Neuronal stem cell (in vitro differentiated cells): ENCODE measurements around the gene PIR.

Source experiments
- DNase-seq: peaks from one replicate; pipeline ENCODE4 v3.0.0-alpha.2; 2013; ENCODE audit warnings: low spot score
- H2AFZ ChIP-seq: one replicate; pipeline ENCODE4 v1.6.1; 2013; ENCODE audit warnings: mild to moderate bottlenecking, low read length, inconsistent platforms
- H2AK5ac ChIP-seq: 2 replicates; pipeline ENCODE4 v1.6.1; 2013; ENCODE audit warnings: low read depth, mild to moderate bottlenecking, inconsistent platforms, low read length, moderate library complexity, mixed read lengths
- H2BK120ac ChIP-seq: 2 replicates; pipeline ENCODE4 v1.6.1; 2013; ENCODE audit warnings: low read depth, mild to moderate bottlenecking, inconsistent platforms, low read length, moderate library complexity, mixed read lengths
- H2BK12ac ChIP-seq: one replicate; pipeline ENCODE4 v1.6.1; 2013; ENCODE audit warnings: low read length, inconsistent platforms
- H2BK15ac ChIP-seq: 2 replicates; pipeline ENCODE4 v1.6.1; 2013; ENCODE audit warnings: mild to moderate bottlenecking, low read length, inconsistent platforms, mixed read lengths
- H2BK5ac ChIP-seq: one replicate; pipeline ENCODE4 v1.6.1; 2013; ENCODE audit warnings: inconsistent platforms, mild to moderate bottlenecking, low read length, moderate library complexity
- H3K14ac ChIP-seq: one replicate; pipeline ENCODE4 v1.6.1; 2013; ENCODE audit warnings: low read length, inconsistent platforms
- H3K18ac ChIP-seq: 2 replicates; pipeline ENCODE4 v1.6.1; 2013; ENCODE audit warnings: low read length, inconsistent platforms
- H3K23ac ChIP-seq: 2 replicates; pipeline ENCODE4 v1.6.1; 2013; ENCODE audit warnings: low read depth, mild to moderate bottlenecking, mixed read lengths, low read length, inconsistent platforms; ENCODE audit not compliant: poor library complexity
- H3K27ac ChIP-seq: replicated peaks from 3 replicates; pipeline ENCODE4 v1.5.1; 2013; ENCODE audit warnings: low read length, inconsistent platforms
- H3K27me3 ChIP-seq, 3 experiments: 2 replicates each; pipeline ENCODE4 v1.6.1; 2013; ENCODE audit warnings: low read length in 3 of 3, mild to moderate bottlenecking in 2 of 3, inconsistent platforms in 1 of 3, low read depth in 1 of 3, mixed read lengths in 1 of 3, moderate library complexity in 1 of 3; ENCODE audit not compliant: control insufficient read depth in 3 of 3, insufficient read depth in 3 of 3
- H3K36me3 ChIP-seq, 2 donors: replicated peaks in 1 of 2; 2 replicates each; pipeline ENCODE4 v1.6.1; 2013; ENCODE audit warnings: low read length in 2 of 2; ENCODE audit not compliant: control insufficient read depth in 2 of 2, insufficient read depth in 2 of 2
- H3K4ac ChIP-seq: 2 replicates; pipeline ENCODE4 v1.6.1; 2013; ENCODE audit warnings: inconsistent platforms, mild to moderate bottlenecking, low read length, moderate library complexity
- H3K4me1 ChIP-seq, 2 donors: 1 replicate in 1 of 2; 2 replicates in 1 of 2; pipeline ENCODE4 v1.6.1; 2013; ENCODE audit warnings: low read length in 2 of 2, low read depth in 1 of 2; ENCODE audit not compliant: control insufficient read depth in 2 of 2, insufficient read depth in 1 of 2
- H3K4me2 ChIP-seq: one replicate; pipeline ENCODE4 v1.6.1; 2013; ENCODE audit warnings: mild to moderate bottlenecking, low read length, inconsistent platforms; ENCODE audit not compliant: insufficient read depth, poor library complexity, severe bottlenecking
- H3K4me3 ChIP-seq, 2 donors: 2 replicates each; pipeline ENCODE4 v1.5.1; 2013; ENCODE audit warnings: low read length in 2 of 2, mild to moderate bottlenecking in 2 of 2, inconsistent platforms in 1 of 2, moderate library complexity in 1 of 2
- H3K79me1 ChIP-seq: one replicate; pipeline ENCODE4 v1.6.1; 2013; ENCODE audit warnings: low read depth, mild to moderate bottlenecking, inconsistent platforms, low read length, moderate library complexity
- H3K9ac ChIP-seq: one replicate; pipeline ENCODE4 v1.6.1; 2013; ENCODE audit warnings: mild to moderate bottlenecking, low read depth, low read length, inconsistent platforms; ENCODE audit not compliant: poor library complexity
- H3K9me3 ChIP-seq, 2 donors: replicated peaks in 1 of 2; 2 replicates each; pipeline versions ENCODE3 to v1.6.1; 2013; ENCODE audit warnings: low read length in 2 of 2, mild to moderate bottlenecking in 2 of 2, inconsistent platforms in 1 of 2, low read depth in 1 of 2, mixed read lengths in 1 of 2, moderate library complexity in 1 of 2; ENCODE audit not compliant: control insufficient read depth in 2 of 2, insufficient read depth in 1 of 2
- H4K8ac ChIP-seq: one replicate; pipeline ENCODE4 v1.6.1; 2013; ENCODE audit warnings: low read depth, mild to moderate bottlenecking, inconsistent platforms, low read length, moderate library complexity
- H4K91ac ChIP-seq: one replicate; pipeline ENCODE4 v1.6.1; 2013; ENCODE audit warnings: low read length, low read depth, mild to moderate bottlenecking, inconsistent platforms; ENCODE audit not compliant: poor library complexity
- WGBS, 2 donors: extraction: QIAGEN DNeasy Blood & Tissue Kit; methylation state at CpG; one replicate each; pipeline ENCODE4 v1.1.7; 2013; ENCODE audit warnings: missing lambda C conversion rate in 2 of 2, mixed read lengths in 1 of 2; ENCODE audit not compliant: insufficient read length in 2 of 2, insufficient replicate concordance in 1 of 2; ENCODE audit errors: extremely low coverage in 2 of 2; 5-methylcytosine and 5-hydroxymethylcytosine counted together

Gene PIR

GRCh38 chrX:15356444-15356843 lies 136.7 kb downstream of the PIR start:
- no CpG with 5 or more reads among the region's 1 CpG for WGBS, 2 donors
- no peak overlapping the region for H4K91ac ChIP-seq
- no peaks in the 10 kb centered on the region for H3K9me3 ChIP-seq
- no peak overlapping the region for H3K23ac ChIP-seq
- no peaks in the 10 kb centered on the region for H3K79me1 ChIP-seq
- no peak overlapping the region for H3K4me2 ChIP-seq
- H3K18ac ChIP-seq, result no peak overlapping the region
- H3K4me1 ChIP-seq, result no peaks in the 10 kb centered on the region
- no peak overlapping the region for H2AK5ac ChIP-seq
- H3K9ac ChIP-seq, result no peak overlapping the region
- H2AFZ ChIP-seq, result no peak overlapping the region
- H3K36me3 ChIP-seq, result no peaks in the 10 kb centered on the region
- no peak overlapping the region for H2BK5ac ChIP-seq
- H3K4ac ChIP-seq, result no peak overlapping the region
- no peak overlapping the region for H2BK120ac ChIP-seq
- H4K8ac ChIP-seq, result no peak overlapping the region
- no peak for DNase-seq
- H3K4me3 ChIP-seq, result no peak overlapping the region
- H2BK15ac ChIP-seq, result no peak overlapping the region
- no peak overlapping the region for H2BK12ac ChIP-seq
- peaks cover 0 to 9% (median 0%) of the 10 kb centered on the region in 3 experiments for H3K27me3 ChIP-seq
- no peak overlapping the region for H3K14ac ChIP-seq
- no peak overlapping the region for H3K27ac ChIP-seq

GRCh38 chrX:15350329-15350996 lies 142.7 kb downstream of the PIR start:
- no CpG with 5 or more reads among the region's 8 CpGs for WGBS, 2 donors
- no peak overlapping the region for H3K4ac ChIP-seq
- no peak overlapping the region for H3K4me3 ChIP-seq
- H2BK12ac ChIP-seq, result no peak overlapping the region
- H3K27me3 ChIP-seq, result no peaks in the 10 kb centered on the region
- H4K8ac ChIP-seq, result no peak overlapping the region
- no peak overlapping the region for H2AK5ac ChIP-seq
- no peak overlapping the region for H2BK5ac ChIP-seq
- no peak overlapping the region for H3K9ac ChIP-seq
- H3K14ac ChIP-seq, result no peak overlapping the region
- no peaks in the 10 kb centered on the region for H3K4me1 ChIP-seq
- H3K23ac ChIP-seq, result no peak overlapping the region
- H3K4me2 ChIP-seq, result no peak overlapping the region
- H2BK15ac ChIP-seq, result no peak overlapping the region
- no peak overlapping the region for H2BK120ac ChIP-seq
- H3K18ac ChIP-seq, result no peak overlapping the region
- H4K91ac ChIP-seq, result no peak overlapping the region
- H2AFZ ChIP-seq, result no peak overlapping the region
- no peak overlapping the region for H3K27ac ChIP-seq
- no peak for DNase-seq
- H3K36me3 ChIP-seq, result no peaks in the 10 kb centered on the region
- H3K79me1 ChIP-seq, result no peaks in the 10 kb centered on the region
- H3K9me3 ChIP-seq, result no peaks in the 10 kb centered on the region

- no peak overlapping the region for H4K8ac ChIP-seq
- no peak overlapping the region for H3K23ac ChIP-seq
- peak overlapping the region; percentile 53 for H2AFZ ChIP-seq
- H2BK12ac ChIP-seq, result no peak overlapping the region
- no peaks in the 10 kb centered on the region for H3K36me3 ChIP-seq
- no peaks in the 10 kb centered on the region for H3K79me1 ChIP-seq
- no peak overlapping the region for H3K18ac ChIP-seq
- no peak overlapping the region for H2BK15ac ChIP-seq
- no peak overlapping the region for H3K14ac ChIP-seq
- WGBS, 2 donors, result no CpG with 5 or more reads among the region's 2 CpGs
- H2BK5ac ChIP-seq, result no peak overlapping the region
- H4K91ac ChIP-seq, result no peak overlapping the region
- no peak overlapping the region for H3K9ac ChIP-seq
- H3K9me3 ChIP-seq, result no peaks in the 10 kb centered on the region
- no peak overlapping the region for H3K4ac ChIP-seq
- no peak overlapping the region for H3K27ac ChIP-seq
- H3K4me1 ChIP-seq, result peaks cover 0 to 4% of the 10 kb centered on the region in 2 donors
- peak; percentile 46 for DNase-seq
- no peak overlapping the region for H2BK120ac ChIP-seq
- H2AK5ac ChIP-seq, result no peak overlapping the region
- H3K4me3 ChIP-seq, result no peak overlapping the region
- H3K4me2 ChIP-seq, result no peak overlapping the region
- H3K27me3 ChIP-seq, result no peaks in the 10 kb centered on the region
These were observed 144.1 kb downstream of the PIR start for GRCh38 chrX:15349046-15349445.

- H2AFZ ChIP-seq, result no peak overlapping the region
- no peaks in the 10 kb centered on the region for H3K36me3 ChIP-seq
- no CpG with 5 or more reads among the region's 3 CpGs for WGBS, 2 donors
- no peak for DNase-seq
- H3K27ac ChIP-seq, result no peak overlapping the region
- peaks cover 0 to 9% of the 10 kb centered on the region in 2 donors for H3K4me1 ChIP-seq
- no peak overlapping the region for H2AK5ac ChIP-seq
- no peak overlapping the region for H4K91ac ChIP-seq
- no peak overlapping the region for H2BK15ac ChIP-seq
- no peak overlapping the region for H3K14ac ChIP-seq
- H2BK12ac ChIP-seq, result no peak overlapping the region
- H3K4ac ChIP-seq, result no peak overlapping the region
- no peak overlapping the region for H3K4me2 ChIP-seq
- H3K9me3 ChIP-seq, result no peaks in the 10 kb centered on the region
- no peak overlapping the region for H3K4me3 ChIP-seq
- H3K23ac ChIP-seq, result no peak overlapping the region
- H4K8ac ChIP-seq, result no peak overlapping the region
- no peak overlapping the region for H3K18ac ChIP-seq
- H3K9ac ChIP-seq, result no peak overlapping the region
- H3K27me3 ChIP-seq, result no peaks in the 10 kb centered on the region
- H2BK120ac ChIP-seq, result no peak overlapping the region
- H2BK5ac ChIP-seq, result no peak overlapping the region
- H3K79me1 ChIP-seq, result no peaks in the 10 kb centered on the region
These were observed 147.2 kb downstream of the PIR start for GRCh38 chrX:15345976-15346375.
